HUES48 (cell line): Measurements from ENCODE around the gene THEM5.
"Not testable (repeated sequence)": the region's sequence is repeated elsewhere in the genome, so short reads cannot be mapped to it uniquely, and the experiment has no call there.

Source experiments
- H3K27ac ChIP-seq: one replicate; pipeline ENCODE4 v1.7.0; 2013; ENCODE audit warnings: low read depth, low read length, inconsistent platforms
- H3K27me3 ChIP-seq: 2 replicates; pipeline ENCODE4 v1.6.1; 2013; ENCODE audit warnings: mild to moderate bottlenecking, low read length; ENCODE audit not compliant: control insufficient read depth, insufficient read depth
- H3K36me3 ChIP-seq: 2 replicates; pipeline ENCODE4 v1.6.1; 2013; ENCODE audit warnings: low read length; ENCODE audit not compliant: control insufficient read depth, insufficient read depth
- H3K4me1 ChIP-seq: 2 replicates; pipeline ENCODE4 v1.6.1; 2013; ENCODE audit warnings: mild to moderate bottlenecking, low read length; ENCODE audit not compliant: control insufficient read depth, insufficient read depth
- H3K4me3 ChIP-seq: 2 replicates; pipeline ENCODE4 v1.5.1; 2013; ENCODE audit warnings: mild to moderate bottlenecking, low read depth, low read length
- H3K9ac ChIP-seq: 2 replicates; pipeline ENCODE4 v1.6.1; 2013; ENCODE audit warnings: mild to moderate bottlenecking, low read depth, low read length, moderate library complexity
- H3K9me3 ChIP-seq: 2 replicates; pipeline ENCODE4 v1.6.1; 2013; ENCODE audit warnings: low read length; ENCODE audit not compliant: control insufficient read depth, insufficient read depth

THEM5 gene, protein sequence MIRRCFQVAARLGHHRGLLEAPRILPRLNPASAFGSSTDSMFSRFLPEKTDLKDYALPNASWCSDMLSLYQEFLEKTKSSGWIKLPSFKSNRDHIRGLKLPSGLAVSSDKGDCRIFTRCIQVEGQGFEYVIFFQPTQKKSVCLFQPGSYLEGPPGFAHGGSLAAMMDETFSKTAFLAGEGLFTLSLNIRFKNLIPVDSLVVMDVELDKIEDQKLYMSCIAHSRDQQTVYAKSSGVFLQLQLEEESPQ

GRCh38 chr1:151853411-151853943 is at the start of gene THEM5:
THEM5 (minus strand) TSS chr1:151853712; CDS start chr1:151853565, 147 bp downstream.
- Histone ChIP-seq H3K36me3 (no peaks in the 10 kb centered on the region), H3K9ac (no peak within 1 kb of the TSS), H3K9me3 (no peaks in the 10 kb centered on the region), H3K4me3 (no peak within 1 kb of the TSS), H3K27ac (no peak within 1 kb of the TSS), H3K4me1 (no peaks in the 10 kb centered on the region), H3K27me3 (peaks cover 20% of the 10 kb centered on the region)

GRCh38 chr1:151902858-151903257 is 49.3 kb upstream of the THEM5 start:
- H3K9me3 ChIP-seq: peaks cover 23% of the 10 kb centered on the region
- H3K4me3 ChIP-seq: no peak overlapping the region
- H3K4me1 ChIP-seq: no peaks in the 10 kb centered on the region
- H3K36me3 ChIP-seq: peaks cover 4% of the 10 kb centered on the region; the same call in 1 of the 2 replicates
- H3K27me3 ChIP-seq: no peaks in the 10 kb centered on the region
- H3K9ac ChIP-seq: no peak overlapping the region
- H3K27ac ChIP-seq: no peak overlapping the region

DNA sequence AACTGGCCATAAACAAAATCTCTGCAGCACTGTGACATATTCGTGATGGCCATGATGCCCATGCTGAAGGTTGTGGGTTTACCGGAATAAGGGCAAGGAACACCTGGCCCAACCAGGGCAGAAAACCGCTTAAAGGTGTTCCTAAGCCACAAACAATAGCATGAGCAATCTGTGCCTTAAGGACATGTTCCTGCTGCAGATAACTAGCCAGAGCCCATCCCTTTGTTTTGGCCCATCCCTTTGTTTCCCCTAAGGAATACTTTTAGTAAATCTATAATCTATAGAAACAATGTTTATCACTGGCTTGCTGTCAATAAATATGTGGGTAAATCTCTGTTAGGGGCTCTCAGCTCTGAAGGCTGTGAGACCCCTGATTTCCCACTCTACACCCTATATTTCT is 47.3 kb upstream of the THEM5 start:
- not testable (repeated sequence) for H3K27me3 ChIP-seq, H3K9ac ChIP-seq, H3K4me1 ChIP-seq, H3K4me3 ChIP-seq, H3K27ac ChIP-seq, H3K36me3 ChIP-seq
- H3K9me3 ChIP-seq: peaks cover 15% of the 10 kb centered on the region; the same call in 1 of the 2 replicates

- Histone ChIP-seq H3K27me3 (no peaks in the 10 kb centered on the region), H3K27ac (no peak overlapping the region), H3K36me3 (peaks cover 4% of the 10 kb centered on the region; the same call in 1 of the 2 replicates), H3K4me1 (no peaks in the 10 kb centered on the region), H3K9me3 (peaks cover 15% of the 10 kb centered on the region; the same call in 1 of the 2 replicates), H3K9ac (no peak overlapping the region), H3K4me3 (no peak overlapping the region)
These were observed 45.0 kb upstream of the THEM5 start for GRCh38 chr1:151898519-151898991.

DNA sequence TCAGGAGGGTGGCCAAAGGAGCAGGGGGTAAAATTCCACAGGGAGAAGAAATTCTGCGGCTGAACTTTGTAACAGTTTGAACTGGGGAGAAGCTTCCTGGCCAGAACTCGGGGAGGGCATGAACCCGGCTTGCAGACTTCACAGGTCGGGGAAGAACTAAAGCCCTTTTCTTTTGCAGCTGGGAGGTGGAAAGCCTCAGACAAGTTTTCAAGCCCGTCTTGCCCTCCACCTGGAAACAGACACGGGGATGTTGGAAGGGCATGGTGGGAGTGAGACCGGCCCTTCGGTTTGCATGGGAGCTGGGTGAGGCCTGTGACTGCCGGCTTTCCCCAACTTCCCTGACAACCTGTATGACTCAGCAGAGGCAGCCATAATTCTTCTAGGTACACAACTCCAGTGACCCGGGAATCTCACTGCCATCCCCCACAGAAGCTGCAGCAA is 44.5 kb upstream of the THEM5 start:
- H3K27ac ChIP-seq: no peak overlapping the region
- H3K4me1 ChIP-seq: no peaks in the 10 kb centered on the region

GRCh38 chr1:151893176-151893924 is 39.8 kb upstream of the THEM5 start:
- H3K27me3 ChIP-seq: no peaks in the 10 kb centered on the region
- no peak overlapping the region for H3K4me3 ChIP-seq
- H3K4me1 ChIP-seq: no peaks in the 10 kb centered on the region
- H3K9ac ChIP-seq: no peak overlapping the region
- H3K27ac ChIP-seq: no peak overlapping the region
- no peaks in the 10 kb centered on the region for H3K9me3 ChIP-seq
- H3K36me3 ChIP-seq: peaks cover 4% of the 10 kb centered on the region; the same call in 1 of the 2 replicates

More for the DNA sequence above, 44.5 kb upstream of the THEM5 start:
- H3K27me3 ChIP-seq: no peaks in the 10 kb centered on the region
- H3K9me3 ChIP-seq: peaks cover 12% of the 10 kb centered on the region; the same call in 1 of the 2 replicates
- H3K9ac ChIP-seq: no peak overlapping the region
- H3K4me3 ChIP-seq: no peak overlapping the region
- peaks cover 4% of the 10 kb centered on the region; the same call in 1 of the 2 replicates for H3K36me3 ChIP-seq

DNA sequence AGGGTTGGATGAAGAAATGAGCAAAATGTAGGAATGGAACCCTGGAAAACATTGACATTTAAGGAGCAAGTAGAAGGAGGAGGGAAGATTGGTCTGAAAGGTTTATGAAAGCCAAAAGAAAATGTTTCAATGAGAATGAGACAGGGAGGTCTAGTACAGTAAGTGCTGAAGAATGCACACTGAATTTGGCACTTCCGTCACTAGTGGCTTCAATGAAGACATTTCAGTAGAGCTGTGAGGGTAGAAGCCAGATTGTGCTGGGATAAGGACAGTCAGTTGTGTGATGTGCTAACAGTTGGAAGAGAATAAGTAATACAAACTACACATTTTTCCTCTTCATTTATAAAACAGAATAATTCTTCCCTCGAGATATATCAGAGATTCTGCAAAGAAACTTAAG is 38.7 kb upstream of the THEM5 start:
- no peaks in the 10 kb centered on the region for H3K27me3 ChIP-seq
- no peaks in the 10 kb centered on the region for H3K4me1 ChIP-seq
- no peaks in the 10 kb centered on the region for H3K9me3 ChIP-seq
- H3K4me3 ChIP-seq: no peak overlapping the region
- no peak overlapping the region for H3K9ac ChIP-seq
- no peak overlapping the region for H3K27ac ChIP-seq
- peaks cover 9% of the 10 kb centered on the region; the same call in 1 of the 2 replicates for H3K36me3 ChIP-seq

GRCh38 chr1:151891512-151891911 is 38.0 kb upstream of the THEM5 start:
- Histone ChIP-seq H3K4me1 (no peaks in the 10 kb centered on the region), H3K9me3 (0 out of 2 replicates have a peak, but pooled peaks cover 2% of the 10 kb centered on the region), H3K27me3 (no peaks in the 10 kb centered on the region), H3K36me3 (peaks cover 9% of the 10 kb centered on the region; the same call in 1 of the 2 replicates), H3K9ac (no peak overlapping the region), H3K4me3 (no peak overlapping the region), H3K27ac (no peak overlapping the region)

DNA sequence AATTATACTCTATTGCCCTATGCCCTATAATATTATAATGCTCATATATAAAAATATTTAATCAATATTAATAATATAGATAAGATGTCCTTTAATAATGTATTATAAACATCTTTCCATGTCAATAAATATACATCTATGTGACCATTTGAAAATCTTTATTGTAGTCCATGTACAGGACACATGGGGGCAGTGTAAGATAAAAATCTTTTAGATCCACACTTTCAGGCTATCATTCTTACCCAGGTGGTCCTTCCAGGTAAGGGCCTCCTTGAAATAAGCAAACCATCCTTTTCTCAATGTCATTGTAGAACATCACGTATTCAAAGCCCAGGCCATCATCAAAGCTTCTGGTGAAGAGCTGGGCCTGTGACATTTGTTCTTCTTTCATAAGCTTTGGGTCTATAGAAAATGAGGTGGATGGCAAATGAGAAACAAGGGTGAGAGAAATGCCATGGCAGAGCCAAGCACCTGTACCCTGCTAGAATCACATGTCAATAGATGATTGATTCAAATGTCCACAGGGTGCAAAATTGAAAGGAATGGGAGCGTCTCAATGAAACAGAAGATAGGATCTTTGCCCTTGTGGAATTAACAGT is 35.6 kb upstream of the THEM5 start:
- no peaks in the 10 kb centered on the region for H3K27me3 ChIP-seq
- 0 out of 2 replicates have a peak, but pooled peaks cover 2% of the 10 kb centered on the region for H3K9me3 ChIP-seq
- no peaks in the 10 kb centered on the region for H3K4me1 ChIP-seq
- no peak overlapping the region for H3K27ac ChIP-seq
- 0 out of 2 replicates have a peak, but pooled peaks cover 5% of the 10 kb centered on the region for H3K36me3 ChIP-seq
- no peak overlapping the region for H3K4me3 ChIP-seq
- no peak overlapping the region for H3K9ac ChIP-seq

GRCh38 chr1:151887028-151887427 is 33.5 kb upstream of the THEM5 start:
- Histone ChIP-seq H3K27ac (no peak overlapping the region), H3K4me1 (no peaks in the 10 kb centered on the region), H3K9me3 (0 out of 2 replicates have a peak, but pooled peaks cover 2% of the 10 kb centered on the region), H3K27me3 (no peaks in the 10 kb centered on the region), H3K36me3 (0 out of 2 replicates have a peak, but pooled peaks cover 5% of the 10 kb centered on the region), H3K4me3 (no peak overlapping the region), H3K9ac (no peak overlapping the region)
